GM12874 (cell line): ENCODE measurements around the gene LRRC75A.

Experiments
- TF ChIP-seq, protein P1 (sequence below): IDR thresholded peaks from 2 replicates; pipeline ENCODE4 v1.5.1; 2011; ENCODE audit warnings: low read depth, mild to moderate bottlenecking, control low read depth, low read length, moderate library complexity; ENCODE audit not compliant: insufficient read depth

The LRRC75A gene

DNA sequence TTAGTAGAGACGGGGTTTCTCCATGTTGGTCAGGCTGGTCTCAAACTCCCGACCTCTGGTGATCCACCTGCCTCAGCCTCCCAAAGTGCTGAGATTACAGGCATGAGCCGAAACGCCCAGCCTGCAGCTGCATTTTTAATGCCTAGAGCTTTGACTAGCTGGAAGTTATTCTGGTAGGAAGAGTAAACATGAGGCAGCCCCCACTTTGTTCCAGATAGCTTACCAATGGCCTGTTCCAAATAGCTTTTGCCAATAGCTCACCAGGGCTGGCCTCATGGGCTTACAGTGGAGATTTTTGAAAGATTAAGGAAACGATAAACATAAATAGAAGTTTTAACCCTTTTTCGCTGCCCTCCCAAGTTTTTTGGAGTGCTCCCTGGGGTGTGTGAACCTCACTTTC lies 66.8 kb downstream of the LRRC75A start:
- TF ChIP-seq, protein P1, sequence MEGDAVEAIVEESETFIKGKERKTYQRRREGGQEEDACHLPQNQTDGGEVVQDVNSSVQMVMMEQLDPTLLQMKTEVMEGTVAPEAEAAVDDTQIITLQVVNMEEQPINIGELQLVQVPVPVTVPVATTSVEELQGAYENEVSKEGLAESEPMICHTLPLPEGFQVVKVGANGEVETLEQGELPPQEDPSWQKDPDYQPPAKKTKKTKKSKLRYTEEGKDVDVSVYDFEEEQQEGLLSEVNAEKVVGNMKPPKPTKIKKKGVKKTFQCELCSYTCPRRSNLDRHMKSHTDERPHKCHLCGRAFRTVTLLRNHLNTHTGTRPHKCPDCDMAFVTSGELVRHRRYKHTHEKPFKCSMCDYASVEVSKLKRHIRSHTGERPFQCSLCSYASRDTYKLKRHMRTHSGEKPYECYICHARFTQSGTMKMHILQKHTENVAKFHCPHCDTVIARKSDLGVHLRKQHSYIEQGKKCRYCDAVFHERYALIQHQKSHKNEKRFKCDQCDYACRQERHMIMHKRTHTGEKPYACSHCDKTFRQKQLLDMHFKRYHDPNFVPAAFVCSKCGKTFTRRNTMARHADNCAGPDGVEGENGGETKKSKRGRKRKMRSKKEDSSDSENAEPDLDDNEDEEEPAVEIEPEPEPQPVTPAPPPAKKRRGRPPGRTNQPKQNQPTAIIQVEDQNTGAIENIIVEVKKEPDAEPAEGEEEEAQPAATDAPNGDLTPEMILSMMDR: no peak

DNA sequence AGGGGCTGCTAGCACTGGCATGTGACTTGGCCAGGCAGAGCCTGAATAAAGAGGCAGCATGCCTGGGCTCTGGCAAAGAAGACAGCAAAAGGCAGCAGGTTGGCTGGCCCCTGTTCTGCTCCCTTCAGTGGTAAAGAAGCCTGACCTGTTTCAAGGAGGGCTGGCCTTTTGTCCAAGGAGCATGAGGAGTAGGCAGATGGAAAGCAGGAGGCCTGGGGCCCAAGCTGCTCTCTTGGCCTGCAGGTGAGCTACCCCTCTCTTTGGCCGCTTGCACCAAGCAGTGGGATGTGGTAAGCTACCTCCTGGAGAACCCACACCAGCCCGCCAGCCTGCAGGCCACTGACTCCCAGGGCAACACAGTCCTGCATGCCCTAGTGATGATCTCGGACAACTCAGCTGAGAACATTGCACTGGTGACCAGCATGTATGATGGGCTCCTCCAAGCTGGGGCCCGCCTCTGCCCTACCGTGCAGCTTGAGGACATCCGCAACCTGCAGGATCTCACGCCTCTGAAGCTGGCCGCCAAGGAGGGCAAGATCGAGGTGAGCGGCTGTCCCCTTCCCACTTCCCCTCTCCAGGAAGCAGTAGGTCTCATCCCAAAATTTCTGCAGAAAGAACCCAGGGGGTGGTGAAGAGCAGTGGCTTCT lies 68.6 kb downstream of the LRRC75A start:
- TF ChIP-seq, protein P1: no peak

DNA sequence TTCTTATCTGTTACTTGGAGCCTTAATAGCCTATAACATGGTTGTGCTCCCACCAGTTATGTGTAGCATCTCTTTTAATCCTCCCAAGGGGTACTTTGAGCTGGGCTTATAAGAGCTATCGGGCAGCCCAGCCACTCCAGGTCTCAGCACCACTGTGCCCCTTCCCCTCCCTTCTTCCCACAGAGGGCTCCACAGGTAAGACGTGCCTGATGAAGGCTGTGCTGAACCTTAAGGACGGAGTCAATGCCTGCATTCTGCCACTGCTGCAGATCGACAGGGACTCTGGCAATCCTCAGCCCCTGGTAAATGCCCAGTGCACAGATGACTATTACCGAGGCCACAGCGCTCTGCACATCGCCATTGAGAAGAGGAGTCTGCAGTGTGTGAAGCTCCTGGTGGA lies 69.6 kb downstream of the LRRC75A start:
- TF ChIP-seq, protein P1: no peak

DNA sequence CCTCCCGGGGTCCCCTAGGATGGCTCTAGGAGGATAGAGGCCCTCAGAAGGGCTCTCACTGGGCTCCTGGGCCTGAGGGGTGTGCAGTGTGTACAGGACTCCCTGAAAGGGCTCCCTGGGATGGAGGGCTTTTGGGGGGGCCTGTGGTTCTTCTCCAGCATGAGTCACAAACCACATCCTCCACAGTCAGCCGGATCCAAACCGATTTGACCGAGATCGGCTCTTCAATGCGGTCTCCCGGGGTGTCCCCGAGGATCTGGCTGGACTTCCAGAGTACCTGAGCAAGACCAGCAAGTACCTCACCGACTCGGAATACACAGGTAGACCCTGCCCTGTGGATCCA lies 72.1 kb downstream of the LRRC75A start:
- TF ChIP-seq, protein P1: no peak

DNA sequence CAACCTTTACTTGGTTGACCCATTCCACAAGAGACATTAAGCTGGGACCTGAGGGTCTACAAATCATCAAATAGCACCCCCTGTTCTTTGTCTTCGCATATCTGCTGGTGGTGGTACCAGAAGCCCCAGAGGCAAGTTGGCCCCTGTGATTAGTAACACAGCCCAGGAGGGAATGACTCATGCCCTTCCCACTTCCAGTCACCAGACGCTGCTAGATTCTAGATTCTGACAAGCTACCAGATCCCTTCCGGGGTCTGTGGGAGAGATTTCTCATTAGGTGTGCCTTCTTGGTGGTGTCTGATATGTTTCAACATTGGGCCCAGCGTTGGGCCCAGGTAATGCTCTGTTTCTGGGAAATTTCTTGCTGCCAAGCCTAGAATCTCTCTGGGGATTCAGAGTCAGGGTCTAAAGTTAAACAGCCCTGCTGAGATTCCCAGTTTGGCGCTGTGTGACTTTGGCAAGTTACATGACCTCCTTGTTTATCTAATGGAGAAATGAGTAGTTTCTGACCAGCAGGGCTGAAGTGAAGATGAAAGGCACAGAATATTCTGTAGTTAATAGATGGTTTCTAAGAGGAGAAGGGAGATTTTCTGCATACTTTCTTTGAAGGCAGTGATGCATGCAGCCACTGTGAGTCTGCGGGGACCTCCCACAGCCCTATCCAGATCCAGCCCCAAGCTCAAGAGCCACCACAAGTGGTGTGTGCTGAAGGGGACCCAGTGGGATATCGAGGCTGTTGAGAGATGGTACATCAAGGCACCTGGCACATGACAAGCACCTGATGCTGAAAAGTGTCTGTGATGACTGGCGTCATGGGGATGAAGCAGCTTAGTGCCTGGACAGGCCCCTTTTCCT lies 72.7 kb downstream of the LRRC75A start:
- TF ChIP-seq, protein P1: no peak

DNA sequence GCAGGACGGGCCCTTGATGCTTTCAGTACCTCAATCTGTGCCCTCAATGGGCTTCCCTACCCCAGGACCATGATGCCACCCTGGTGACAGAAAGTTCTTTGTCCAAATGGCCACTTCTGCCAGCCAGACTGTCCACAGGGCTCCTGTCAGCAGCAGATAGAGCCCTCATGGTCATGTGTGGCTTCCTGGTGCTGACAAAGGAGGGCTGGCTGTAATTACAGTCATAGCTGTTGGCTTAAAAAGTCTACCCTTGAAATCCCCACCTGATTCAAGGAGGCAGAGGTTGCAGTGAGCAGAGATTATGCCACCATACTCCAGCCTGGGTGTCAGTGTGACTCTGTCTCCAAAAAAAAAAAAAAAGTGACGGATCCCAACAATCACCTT lies 73.3 kb downstream of the LRRC75A start:
- TF ChIP-seq, protein P1: no peak

DNA sequence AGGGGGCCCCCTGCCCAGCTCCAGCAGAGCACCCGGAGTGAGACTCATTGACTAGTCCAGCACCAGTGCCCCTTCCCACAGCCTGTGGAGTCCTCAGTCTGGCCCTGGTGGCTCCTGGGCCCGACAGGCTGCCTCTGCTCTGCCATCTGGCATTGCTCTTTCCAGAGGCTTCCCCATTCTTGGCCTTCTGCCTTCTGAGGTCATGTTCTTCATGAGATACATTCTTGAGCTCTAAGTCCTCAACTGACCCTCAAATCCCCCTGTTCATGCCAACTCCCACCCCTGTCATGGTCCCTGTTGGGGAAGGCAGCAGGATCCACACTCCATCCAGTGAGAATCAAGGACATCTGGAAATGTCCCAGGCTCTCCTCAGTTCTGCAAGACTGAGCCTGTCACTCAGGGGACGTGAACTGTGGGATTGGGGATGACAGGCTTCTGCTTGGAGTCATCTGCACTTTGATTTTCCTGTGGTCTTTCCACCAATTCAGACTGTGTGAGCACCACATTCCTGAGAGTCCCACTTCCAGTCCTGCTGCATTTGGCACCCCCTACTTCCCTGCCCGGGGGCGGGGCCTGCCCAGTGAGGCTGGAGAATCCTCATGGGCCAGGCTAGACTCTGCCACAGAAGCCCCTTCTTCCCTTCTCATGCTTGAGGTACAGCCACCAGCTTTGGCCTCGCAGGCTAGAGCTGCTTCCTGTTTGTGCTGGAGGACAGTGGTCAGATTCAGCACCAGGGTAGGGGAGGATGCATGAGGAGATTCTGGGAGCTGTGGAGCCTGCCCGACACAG lies 73.9 kb downstream of the LRRC75A start:
- TF ChIP-seq, protein P1: no peak
